Breast epithelium (tissue), 4 donors: ENCODE results near the gene KIFC1. TPM values are rescaled to one million over a fixed set of nuclear protein-coding genes. Genes with fewer than 3 reads are reported as not detected.
A peak's percentile ranks its signal among the peaks of the same experiment; 100 is the strongest.

Experiments used
- DNase-seq, 2 donors: peaks; one replicate each; pipeline ENCODE4 v3.0.0-alpha.2; 2019; ENCODE audit warnings: low spot score in 2 of 2
- H3K27ac ChIP-seq, 2 donors: fragments of 200-600 bp; sonication (generic) in 1 of 2; one replicate each; pipeline ENCODE4 v1.5.1; 2016 to 2019; ENCODE audit warnings: mild to moderate bottlenecking in 1 of 2
- H3K27me3 ChIP-seq, 2 donors: fragments of 200-600 bp; sonication (generic) in 1 of 2; one replicate each; pipeline versions ENCODE4 v1.5.1 to v1.6.0; 2017 to 2019; ENCODE audit warnings: control low read depth in 1 of 2, mild to moderate bottlenecking in 1 of 2
- H3K36me3 ChIP-seq: fragments of 200-600 bp; one replicate; pipeline ENCODE4 v1.5.1; 2019
- H3K4me1 ChIP-seq, 2 donors: fragments of 200-600 bp; sonication (generic); one replicate each; pipeline ENCODE4 v1.5.1; 2016 to 2019; ENCODE audit warnings: control low read depth in 1 of 2
- H3K4me3 ChIP-seq, 3 donors: fragments of 200-600 bp; sonication (generic); 1 replicate in 2 of 3; 2 replicates in 1 of 3; pipeline ENCODE4 v1.5.1; 2016 to 2019; ENCODE audit warnings: mild to moderate bottlenecking in 3 of 3, moderate library complexity in 2 of 3
- H3K9me3 ChIP-seq, 2 donors: fragments of 200-600 bp; sonication (generic) in 1 of 2; one replicate each; pipeline ENCODE4 v1.5.1; 2016 to 2019; ENCODE audit warnings: control low read depth in 1 of 2
- CTCF ChIP-seq, 3 donors: fragments of 450-650 bp; IDR thresholded peaks; one replicate each; pipeline ENCODE4 v1.5.1; 2016 to 2017; ENCODE audit warnings: antibody characterized with exemption in 3 of 3, mild to moderate bottlenecking in 3 of 3, moderate library complexity in 3 of 3
- POLR2A ChIP-seq: fragments of 450-650 bp; IDR thresholded peaks from one replicate; pipeline ENCODE4 v1.6.1; 2016; ENCODE audit warnings: antibody characterized with exemption, mild to moderate bottlenecking, moderate library complexity
- POLR2AphosphoS5 ChIP-seq, 3 donors: sonication (generic); formaldehyde crosslinking; IDR thresholded peaks; one replicate each; pipeline ENCODE4 v1.6.1; 2017; ENCODE audit warnings: antibody characterized with exemption in 3 of 3
- intact Hi-C: fragments of 100-400 bp; cut with DNase I; formaldehyde crosslinking; loops from one replicate; pipeline ENCODE4 v1.15.1; 2023; ENCODE audit warnings: low total_unique reads
- total RNA-seq, 3 donors: library from RNA; depleted of rRNA; stranded (reverse); fragments of >200 nt; gene quantifications; one replicate each; pipeline ENCODE4 v1.1.0, GENCODE V29; 2016

The KIFC1 gene
- total RNA-seq, 3 donors from 2014 or later: 2.0 to 3.8 (median 3.2) TPM

GRCh38 chr6:33430991-33431879, 39.6 kb downstream of the KIFC1 start:
- Histone ChIP-seq H3K27ac (no peak overlapping the region), H3K27me3 (no peaks in the 10 kb centered on the region), H3K4me1 (peaks cover 4 to 11% of the 10 kb centered on the region in 2 donors), H3K9me3 (no peaks in the 10 kb centered on the region), H3K36me3 (no peaks in the 10 kb centered on the region), H3K4me3 (peak overlapping the region in 2 of 3 donors; percentile 13 to 48)
- DNase-seq: no peak
- intact Hi-C loops: no loop called here
- no peak for TF ChIP-seq CTCF (IDR thresholded peaks at IDR 0.05)

GRCh38 chr6:33431880-33432541, 40.4 kb downstream of the KIFC1 start:
- H3K36me3 ChIP-seq: no peaks in the 10 kb centered on the region
- H3K27me3 ChIP-seq: no peaks in the 10 kb centered on the region
- no peaks in the 10 kb centered on the region for H3K9me3 ChIP-seq
- H3K4me3 ChIP-seq: no peak overlapping the region
- intact Hi-C loops: no loop called here
- no peak for DNase-seq
- H3K4me1 ChIP-seq: peaks cover 3 to 11% of the 10 kb centered on the region in 2 donors
- no peak overlapping the region for H3K27ac ChIP-seq
- TF ChIP-seq POLR2AphosphoS5 (IDR thresholded peaks at IDR 0.05) (no peak), POLR2A (no peak), CTCF (IDR thresholded peaks at IDR 0.05) (no peak)

GRCh38 chr6:33432546-33432945, 40.9 kb downstream of the KIFC1 start:
- Histone ChIP-seq H3K9me3 (no peaks in the 10 kb centered on the region), H3K4me1 (peaks cover 0 to 11% of the 10 kb centered on the region in 2 donors), H3K27ac (no peak overlapping the region), H3K27me3 (no peaks in the 10 kb centered on the region), H3K36me3 (no peaks in the 10 kb centered on the region), H3K4me3 (no peak overlapping the region)
- TF ChIP-seq CTCF (IDR thresholded peaks at IDR 0.05) (no peak), POLR2A (no peak), POLR2AphosphoS5 (IDR thresholded peaks at IDR 0.05) (no peak)
- DNase-seq: no peak
- intact Hi-C loops: no loop called here

- Histone ChIP-seq H3K27me3 (no peaks in the 10 kb centered on the region), H3K9me3 (no peaks in the 10 kb centered on the region), H3K4me1 (peaks cover 0 to 11% of the 10 kb centered on the region in 2 donors), H3K4me3 (no peak overlapping the region), H3K36me3 (no peaks in the 10 kb centered on the region), H3K27ac (no peak overlapping the region)
- intact Hi-C loops: no loop called here
- TF ChIP-seq POLR2AphosphoS5 (IDR thresholded peaks at IDR 0.05) (no peak), CTCF (IDR thresholded peaks at IDR 0.05) (no peak), POLR2A (no peak)
- no peak for DNase-seq
Measured at GRCh38 chr6:33433001-33433543, 41.4 kb downstream of the KIFC1 start.
